CD4-positive, alpha-beta T cell (primary cell): ENCODE measurements around the gene NRGN. TPM values are rescaled to one million over a fixed set of nuclear protein-coding genes. Genes with fewer than 3 reads are reported as not detected.

Experiments
- ATAC-seq: fragments of 200-7000 bp; cut with Tn5 transposase; one replicate; pipeline ENCODE4 v1.10.0; 2022; ENCODE audit warnings: mild to moderate bottlenecking; ENCODE audit not compliant: poor library complexity
- CTCF ChIA-PET: fragments of 350-600 bp; sonication (Branson Sonifier 250); formaldehyde crosslinking; loops from one replicate; lab custom pipeline; 2021; ENCODE audit warnings: antibody characterized with exemption, inconsistent platforms; lab: Charles Lee
- POLR2A ChIA-PET: fragments of 350-600 bp; sonication (Branson Sonifier 250); formaldehyde crosslinking; loops from one replicate; lab custom pipeline; 2021; ENCODE audit warnings: antibody characterized with exemption, inconsistent platforms; lab: Charles Lee
- DNase-seq, 14 experiments: peaks; one replicate each; pipeline ENCODE4 v3.0.0-alpha.2; 2013 to 2020; ENCODE audit warnings: mixed read lengths in 2 of 14
- H3K27ac ChIP-seq, 2 donors: one replicate each; pipeline versions ENCODE4 v1.5.1 to v1.7.0; 2013; ENCODE audit warnings: low read length in 2 of 2, low read depth in 1 of 2, mild to moderate bottlenecking in 1 of 2
- H3K27me3 ChIP-seq, 2 experiments: 1 replicate in 1 of 2; 2 replicates in 1 of 2; pipeline versions ENCODE4 v1.6.1 to v1.7.0; 2013; ENCODE audit warnings: low read length in 2 of 2, control low read depth in 1 of 2, mild to moderate bottlenecking in 1 of 2, moderate library complexity in 1 of 2; ENCODE audit not compliant: insufficient read depth in 2 of 2, control insufficient read depth in 1 of 2
- H3K36me3 ChIP-seq: one replicate; pipeline ENCODE4 v1.6.1; 2013; ENCODE audit warnings: low read length, control low read depth; ENCODE audit not compliant: insufficient read depth
- H3K4me1 ChIP-seq: one replicate; pipeline ENCODE4 v1.6.1; 2013; ENCODE audit warnings: low read length, control low read depth; ENCODE audit not compliant: insufficient read depth
- H3K4me3 ChIP-seq: one replicate; pipeline ENCODE4 v1.5.1; 2013; ENCODE audit warnings: mild to moderate bottlenecking, low read length, moderate library complexity
- H3K9me3 ChIP-seq, 2 experiments: 1 replicate in 1 of 2; 2 replicates in 1 of 2; pipeline versions ENCODE4 v1.6.1 to v1.7.0; 2013; ENCODE audit warnings: low read length in 2 of 2, mild to moderate bottlenecking in 2 of 2, control low read depth in 1 of 2, moderate library complexity in 1 of 2; ENCODE audit not compliant: control insufficient read depth in 1 of 2, insufficient read depth in 1 of 2
- H3K27ac Mint-ChIP-seq: one replicate; pipeline ENCODE4 v1.8.0; 2020; ENCODE audit warnings: mixed read lengths
- H3K27me3 Mint-ChIP-seq: one replicate; pipeline ENCODE4 v1.8.0; 2021; ENCODE audit warnings: mixed read lengths
- H3K36me3 Mint-ChIP-seq: one replicate; pipeline ENCODE4 v1.8.0; 2021; ENCODE audit warnings: low read depth, mixed read lengths
- H3K4me1 Mint-ChIP-seq: one replicate; pipeline ENCODE4 v1.8.0; 2021; ENCODE audit warnings: low read depth, mixed read lengths
- H3K4me3 Mint-ChIP-seq: one replicate; pipeline ENCODE4 v1.8.0; 2020; ENCODE audit warnings: mild to moderate bottlenecking, mixed read lengths
- H3K9me3 Mint-ChIP-seq: one replicate; pipeline ENCODE4 v1.8.0; 2020; ENCODE audit warnings: mixed read lengths
- intact Hi-C, 2 experiments: fragments of 100-400 bp; cut with DNase I in 1 of 2; cut with micrococcal nuclease in 1 of 2; formaldehyde crosslinking; loops; one replicate each; pipeline versions ENCODE4 v1.15.1 to v1.9.0; 2023 to 2025; cut with DNase I, micrococcal nuclease
- total RNA-seq, 174 experiments: library from RNA in 2 of 174; stranded (reverse) in 2 of 174; gene quantifications; one replicate each; pipeline ENCODE4 v1.2.3 and lab custom pipeline; 2021 to 2026
- TF ChIP-seq, protein P1 (sequence below): fragments of 200-600 bp; IDR thresholded peaks from one replicate; pipeline ENCODE4 v1.8.0; 2022; ENCODE audit warnings: antibody characterized with exemption, mild to moderate bottlenecking

Gene NRGN
- total RNA-seq, 2 experiments from 2014 or later = 0.84 to 1.4 TPM

DNA sequence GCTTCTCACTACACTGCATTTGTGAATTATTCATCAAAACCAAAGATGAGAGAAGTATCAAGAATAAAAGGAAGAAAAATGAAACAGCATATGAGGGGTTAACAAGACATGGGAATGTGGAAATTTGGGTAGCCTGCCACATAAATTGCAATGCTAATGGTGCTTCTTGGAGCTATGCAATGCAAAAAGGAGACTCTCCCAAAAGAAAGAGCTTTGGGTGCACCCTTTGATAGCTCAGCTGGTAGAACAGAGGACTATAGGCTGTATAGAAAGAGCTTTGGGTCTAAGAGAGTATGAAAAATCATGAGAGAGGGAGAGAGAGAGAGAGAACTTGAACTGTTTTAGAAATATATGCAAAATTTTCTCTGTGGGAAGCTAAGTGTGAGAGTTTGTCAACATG, 39.7 kb upstream of the NRGN start:
- H3K36me3 ChIP-seq = no peaks in the 10 kb centered on the region
- H3K27ac ChIP-seq = no peak overlapping the region
- POLR2A ChIA-PET = interaction anchor here (1.2 kb wide), 1 partner anchor 27 kb away, joined by 3 read pairs; the partner anchor contains the start of gene SIAE
- Mint-ChIP-seq H3K9me3 (peaks cover 9% of the 10 kb centered on the region), H3K4me1 (no peaks in the 10 kb centered on the region), H3K27me3 (peaks cover 16% of the 10 kb centered on the region), H3K36me3 (peaks cover 7% of the 10 kb centered on the region), H3K27ac (no peak overlapping the region), H3K4me3 (no peak overlapping the region)
- ATAC-seq = no peak
- peaks cover 0 to 3% of the 10 kb centered on the region in 2 experiments for H3K27me3 ChIP-seq
- H3K9me3 ChIP-seq = no peaks in the 10 kb centered on the region
- no peak for DNase-seq
- no peaks in the 10 kb centered on the region for H3K4me1 ChIP-seq
- intact Hi-C loops = no loop called here
- H3K4me3 ChIP-seq = no peak overlapping the region
- TF ChIP-seq, protein P1, sequence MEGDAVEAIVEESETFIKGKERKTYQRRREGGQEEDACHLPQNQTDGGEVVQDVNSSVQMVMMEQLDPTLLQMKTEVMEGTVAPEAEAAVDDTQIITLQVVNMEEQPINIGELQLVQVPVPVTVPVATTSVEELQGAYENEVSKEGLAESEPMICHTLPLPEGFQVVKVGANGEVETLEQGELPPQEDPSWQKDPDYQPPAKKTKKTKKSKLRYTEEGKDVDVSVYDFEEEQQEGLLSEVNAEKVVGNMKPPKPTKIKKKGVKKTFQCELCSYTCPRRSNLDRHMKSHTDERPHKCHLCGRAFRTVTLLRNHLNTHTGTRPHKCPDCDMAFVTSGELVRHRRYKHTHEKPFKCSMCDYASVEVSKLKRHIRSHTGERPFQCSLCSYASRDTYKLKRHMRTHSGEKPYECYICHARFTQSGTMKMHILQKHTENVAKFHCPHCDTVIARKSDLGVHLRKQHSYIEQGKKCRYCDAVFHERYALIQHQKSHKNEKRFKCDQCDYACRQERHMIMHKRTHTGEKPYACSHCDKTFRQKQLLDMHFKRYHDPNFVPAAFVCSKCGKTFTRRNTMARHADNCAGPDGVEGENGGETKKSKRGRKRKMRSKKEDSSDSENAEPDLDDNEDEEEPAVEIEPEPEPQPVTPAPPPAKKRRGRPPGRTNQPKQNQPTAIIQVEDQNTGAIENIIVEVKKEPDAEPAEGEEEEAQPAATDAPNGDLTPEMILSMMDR = no peak
- CTCF ChIA-PET = no interaction called here

DNA sequence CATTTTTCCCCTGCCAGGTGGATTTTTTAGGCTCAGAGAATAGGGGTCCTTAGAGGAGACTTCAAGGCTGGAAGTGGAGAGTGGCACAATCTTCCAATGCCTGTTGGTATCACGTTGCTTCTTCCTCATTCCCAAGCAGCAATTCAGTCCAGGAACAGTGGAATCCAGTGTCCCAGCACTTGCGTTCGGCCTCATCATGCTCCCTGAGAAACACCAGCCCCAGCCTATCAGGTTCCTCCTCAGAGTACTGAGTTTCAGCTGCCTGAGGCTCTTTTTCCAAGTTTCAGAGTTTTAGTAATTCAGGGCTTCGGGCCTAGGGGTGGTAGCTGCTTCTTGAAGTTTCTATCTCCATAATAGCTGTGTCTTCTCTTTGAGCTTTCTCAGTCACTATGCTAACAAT, 31.9 kb upstream of the NRGN start:
- Histone ChIP-seq H3K27me3 (peaks cover 0 to 4% of the 10 kb centered on the region in 2 experiments), H3K4me3 (no peak overlapping the region), H3K4me1 (no peaks in the 10 kb centered on the region), H3K36me3 (no peaks in the 10 kb centered on the region), H3K9me3 (peaks cover 8 to 10% of the 10 kb centered on the region in 2 experiments), H3K27ac (no peak overlapping the region)
- DNase-seq = no peak
- Mint-ChIP-seq H3K4me1 (no peaks in the 10 kb centered on the region), H3K9me3 (peaks cover 6% of the 10 kb centered on the region), H3K27me3 (peaks cover 14% of the 10 kb centered on the region), H3K4me3 (no peak overlapping the region), H3K36me3 (peaks cover 15% of the 10 kb centered on the region), H3K27ac (no peak overlapping the region)
- ChIA-PET POLR2A (no interaction called here), CTCF (no interaction called here)
- TF ChIP-seq, protein P1 = no peak
- no peak for ATAC-seq
- intact Hi-C loops = no loop called here

DNA sequence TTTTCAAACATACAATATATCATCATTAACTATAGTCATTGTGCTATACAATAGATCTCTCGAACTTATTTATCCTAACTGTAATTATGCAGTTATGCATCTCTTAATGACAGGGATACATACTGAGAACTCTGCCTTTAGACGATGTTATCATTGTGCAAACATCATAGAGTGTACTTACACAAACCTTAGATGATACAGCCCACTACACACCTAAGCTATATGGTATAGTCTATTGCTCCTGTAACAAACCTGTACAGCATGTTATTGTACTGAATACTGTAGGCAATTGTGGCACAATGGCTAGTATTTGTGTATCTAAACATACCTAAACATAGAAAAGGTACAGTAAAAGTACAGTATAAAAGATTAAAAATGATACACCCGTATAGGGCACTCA, 27.4 kb upstream of the NRGN start:
- H3K27me3 Mint-ChIP-seq = peaks cover 37% of the 10 kb centered on the region
- H3K27ac ChIP-seq = no peak overlapping the region
- DNase-seq = no peak

More for the DNA sequence above, 27.4 kb upstream of the NRGN start:
- POLR2A ChIA-PET = no interaction called here
- Mint-ChIP-seq H3K4me3 (no peak overlapping the region), H3K27ac (no peak overlapping the region), H3K4me1 (peaks cover 2% of the 10 kb centered on the region), H3K36me3 (peaks cover 3% of the 10 kb centered on the region), H3K9me3 (peaks cover 4% of the 10 kb centered on the region)
- TF ChIP-seq, protein P1 = no peak
- H3K27me3 ChIP-seq = peaks cover 13 to 29% of the 10 kb centered on the region in 2 experiments
- intact Hi-C loops = no loop called here
- H3K4me1 ChIP-seq = peaks cover under 1% of the 10 kb centered on the region
- CTCF ChIA-PET = no interaction called here
- no peak overlapping the region for H3K4me3 ChIP-seq
- ATAC-seq = no peak
- no peaks in the 10 kb centered on the region for H3K36me3 ChIP-seq
- H3K9me3 ChIP-seq = peaks cover 8 to 10% of the 10 kb centered on the region in 2 experiments
